ENCODE measurements around the gene ZNF320. TPM values are rescaled to one million over a fixed set of nuclear protein-coding genes. Genes with fewer than 3 reads are reported as not detected.
"Not testable (repeated sequence)": the region's sequence is repeated elsewhere in the genome, so short reads cannot be mapped to it uniquely, and the experiment has no call there.

ZNF320 gene
- total RNA-seq, 1 experiment from 2014 or later = 2.3 TPM

GRCh38 chr19:52922841-52923777 lies 25.7 kb upstream of the ZNF320 start, which contains the start of gene ZNF888:
Gene ZNF888 (minus strand): TSS chr19:52923428. CDS start chr19:52917873, 5,555 bp downstream.
- peak; percentile 79 for DNase-seq (ENCODE audit: low read depth)

DNA sequence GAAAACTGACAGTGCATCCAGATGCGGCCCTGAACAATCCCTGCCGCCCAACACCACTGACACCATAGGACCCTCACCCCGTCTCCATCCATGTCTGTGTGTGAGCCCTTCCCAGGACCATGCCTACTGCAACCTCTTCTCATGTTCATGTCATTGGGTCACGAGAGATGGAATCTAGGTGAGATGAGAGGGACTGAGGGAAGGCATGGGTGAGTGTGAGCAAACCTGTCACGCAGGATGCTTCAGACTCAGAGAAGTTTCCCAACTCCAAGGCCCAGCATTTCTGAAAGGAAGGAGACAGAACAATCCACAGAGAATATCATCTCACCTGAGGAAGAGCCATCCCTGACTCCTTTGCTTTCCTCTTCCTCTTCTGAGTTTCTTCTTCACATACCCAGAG lies 20.1 kb upstream of the ZNF320 start:
- no peak for DNase-seq (ENCODE audit: low read depth)

DNA sequence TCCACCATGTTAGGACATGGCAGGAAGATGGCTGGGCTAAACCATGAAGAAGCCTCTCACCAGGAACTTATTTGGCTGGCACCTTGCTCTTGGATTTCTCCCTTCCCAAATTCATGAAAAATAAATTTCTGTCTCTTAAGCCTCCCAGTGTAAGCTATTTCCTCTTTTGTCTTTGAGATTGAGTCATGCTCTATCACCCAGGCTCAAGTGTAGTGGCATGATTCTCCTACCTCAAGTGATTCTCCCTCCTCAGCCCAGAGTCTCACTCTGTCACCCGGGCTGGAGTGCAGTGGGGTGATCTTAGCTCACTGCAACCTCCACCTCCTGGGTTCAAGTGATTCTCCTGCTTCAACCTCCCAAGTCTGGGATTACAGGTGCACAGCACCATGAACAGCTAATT lies 13.2 kb upstream of the ZNF320 start:
- no peak for DNase-seq (ENCODE audit: low read depth)

DNA sequence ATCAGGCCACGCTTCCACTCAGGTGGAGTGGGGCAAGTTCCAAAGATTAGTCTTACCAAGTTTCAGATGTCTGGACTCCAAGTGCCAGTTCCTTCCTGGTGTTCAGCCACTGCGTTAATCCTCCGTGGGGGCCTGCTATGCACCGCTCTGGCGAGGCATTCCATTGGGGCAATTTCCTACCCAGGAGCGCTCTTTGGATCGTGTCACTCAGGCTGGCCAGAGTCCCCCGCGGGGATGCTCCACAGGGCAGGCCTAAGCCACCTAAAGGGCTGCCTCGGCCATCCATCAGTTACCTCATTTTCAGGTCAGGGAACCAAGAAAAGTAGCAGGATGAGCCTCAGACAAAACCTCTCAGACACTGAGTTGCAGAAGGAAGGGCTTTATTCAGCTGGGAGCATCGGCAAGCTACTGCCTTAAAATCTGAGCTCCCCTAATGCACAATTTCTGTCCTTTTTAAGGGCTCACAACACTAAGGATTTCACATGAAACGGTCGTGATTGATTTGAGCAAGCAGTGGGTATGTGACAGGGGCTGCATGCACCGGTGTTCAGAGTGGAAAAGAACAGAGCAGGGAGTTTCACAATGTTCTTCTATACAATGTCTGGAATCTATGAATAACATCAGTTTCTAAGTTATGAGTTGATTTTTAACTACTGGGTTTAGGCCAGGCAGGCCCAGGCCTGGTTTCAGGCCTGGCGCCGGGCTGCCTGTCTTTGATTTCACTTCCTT lies 6.8 kb upstream of the ZNF320 start:
- DNase-seq (ENCODE audit: low read depth) = not testable (repeated sequence)

DNA sequence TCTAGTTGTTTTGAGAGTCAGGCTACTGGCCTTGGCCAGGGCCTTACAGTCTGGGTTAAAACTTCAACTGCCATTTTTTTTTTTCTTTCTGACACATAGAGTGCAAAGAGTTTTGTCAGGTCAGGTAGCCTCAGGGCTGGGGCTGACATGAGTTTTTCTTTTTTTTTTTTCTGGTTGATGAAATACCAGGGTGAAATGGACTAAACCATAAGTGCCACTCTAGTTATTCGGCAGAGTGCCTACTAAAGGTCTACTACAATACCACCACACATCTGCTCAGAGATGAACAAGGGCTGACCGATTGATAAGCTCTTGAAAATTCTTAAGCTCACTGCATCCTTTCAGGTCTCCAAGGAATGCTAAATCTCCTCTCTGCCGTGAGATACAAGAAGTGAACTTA lies 4.4 kb upstream of the ZNF320 start:
- DNase-seq (ENCODE audit: low read depth) = no peak

GRCh38 chr19:52898596-52898995 lies 1.2 kb upstream of the ZNF320 start:
- not testable (repeated sequence) for DNase-seq (ENCODE audit: low read depth)

DNA sequence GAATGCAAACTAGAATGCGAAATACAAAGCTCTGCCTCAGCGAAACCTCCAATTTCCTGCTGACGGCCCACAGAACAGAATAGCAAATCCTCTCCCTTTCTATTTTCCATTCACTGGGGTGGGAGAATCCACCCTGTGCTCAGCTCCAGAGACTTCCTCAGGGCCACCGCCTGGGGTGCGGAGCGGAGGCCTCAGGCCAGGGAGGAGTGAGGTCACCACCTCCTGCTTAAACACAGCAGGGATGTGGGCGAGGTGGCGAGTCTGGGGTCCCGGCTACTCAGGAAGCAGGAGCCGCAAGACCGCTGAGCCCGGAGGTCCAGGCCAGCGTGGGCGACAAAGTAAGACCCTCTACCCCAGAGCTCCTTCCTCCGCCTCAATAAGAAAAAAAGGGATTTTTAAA lies 666 bp upstream of the ZNF320 start:
- DNase-seq (ENCODE audit: low read depth) = no peak

- peak; percentile 28 for DNase-seq (ENCODE audit: low read depth)
Observed at GRCh38 chr19:52896431-52897137, 851 bp downstream of the ZNF320 start.

GRCh38 chr19:52891336-52891735 lies 6.1 kb downstream of the ZNF320 start:
- DNase-seq (ENCODE audit: low read depth) = no peak

DNA sequence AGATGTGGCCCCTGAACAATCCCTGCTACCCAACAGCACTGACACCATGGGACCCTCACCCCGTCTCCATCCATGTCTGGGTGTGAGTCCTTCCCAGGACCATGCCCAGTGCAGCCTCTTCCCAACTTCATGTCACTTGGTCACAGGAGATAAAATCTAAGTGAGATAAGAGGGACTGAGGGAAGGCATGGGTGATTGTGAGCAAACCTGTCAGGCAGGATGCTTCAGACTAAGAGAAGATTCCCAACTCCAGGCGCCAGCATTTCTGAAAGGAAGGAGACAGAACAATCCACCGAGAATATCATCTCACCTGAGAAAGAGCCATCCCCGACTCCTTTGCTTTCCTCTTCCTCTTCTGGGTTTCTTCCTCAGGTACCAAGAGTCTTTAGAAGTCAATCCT lies 7.5 kb downstream of the ZNF320 start:
- DNase-seq (ENCODE audit: low read depth) = no peak

GRCh38 chr19:52889076-52889475 lies 8.4 kb downstream of the ZNF320 start:
- no peak for DNase-seq (ENCODE audit: low read depth)

- no peak for DNase-seq (ENCODE audit: low read depth)
Observed at GRCh38 chr19:52880895-52881389, 16.5 kb downstream of the ZNF320 start.

DNA sequence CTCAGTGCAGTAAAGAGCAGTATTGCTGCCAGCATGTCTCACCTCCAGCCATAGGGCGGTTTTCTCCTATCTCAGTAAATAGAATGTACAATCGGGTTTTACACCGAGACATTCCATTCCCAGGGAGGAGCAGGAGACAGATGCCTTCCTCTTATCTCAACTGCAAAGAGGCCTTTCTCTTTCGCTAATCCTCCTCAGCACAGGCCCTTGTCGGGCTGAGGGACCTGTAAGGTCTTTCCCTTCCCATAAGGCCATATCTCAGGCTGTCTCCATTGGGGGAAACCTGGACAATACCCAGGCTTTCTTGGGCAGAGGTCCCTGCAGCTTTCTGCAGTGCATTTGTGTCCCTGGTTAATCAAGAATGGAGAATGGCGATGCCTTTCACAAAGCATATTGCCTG lies 24.4 kb downstream of the ZNF320 start:
- not testable (repeated sequence) for DNase-seq (ENCODE audit: low read depth)

DNA sequence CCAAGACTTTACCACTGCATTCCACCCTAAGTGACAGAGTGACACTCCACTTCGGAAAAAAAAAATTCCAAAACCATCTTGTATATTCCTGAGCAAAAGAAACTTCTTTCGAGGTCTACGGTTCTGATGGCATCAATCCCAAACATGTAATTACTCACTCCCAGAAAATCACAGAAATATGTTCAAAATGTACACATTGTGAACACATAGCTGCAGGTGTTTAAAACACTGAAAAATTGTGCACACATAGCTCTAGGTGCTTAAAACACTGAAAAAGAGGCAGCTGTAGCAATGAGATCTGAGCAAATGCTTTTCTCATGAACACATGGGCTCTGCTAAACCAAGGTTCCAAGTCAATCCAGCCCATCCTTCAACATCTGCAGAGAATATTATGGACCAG lies 26.0 kb downstream of the ZNF320 start:
- DNase-seq (ENCODE audit: low read depth) = no peak

GRCh38 chr19:52868031-52868430 lies 29.4 kb downstream of the ZNF320 start:
- DNase-seq (ENCODE audit: low read depth) = not testable (repeated sequence)

DNA sequence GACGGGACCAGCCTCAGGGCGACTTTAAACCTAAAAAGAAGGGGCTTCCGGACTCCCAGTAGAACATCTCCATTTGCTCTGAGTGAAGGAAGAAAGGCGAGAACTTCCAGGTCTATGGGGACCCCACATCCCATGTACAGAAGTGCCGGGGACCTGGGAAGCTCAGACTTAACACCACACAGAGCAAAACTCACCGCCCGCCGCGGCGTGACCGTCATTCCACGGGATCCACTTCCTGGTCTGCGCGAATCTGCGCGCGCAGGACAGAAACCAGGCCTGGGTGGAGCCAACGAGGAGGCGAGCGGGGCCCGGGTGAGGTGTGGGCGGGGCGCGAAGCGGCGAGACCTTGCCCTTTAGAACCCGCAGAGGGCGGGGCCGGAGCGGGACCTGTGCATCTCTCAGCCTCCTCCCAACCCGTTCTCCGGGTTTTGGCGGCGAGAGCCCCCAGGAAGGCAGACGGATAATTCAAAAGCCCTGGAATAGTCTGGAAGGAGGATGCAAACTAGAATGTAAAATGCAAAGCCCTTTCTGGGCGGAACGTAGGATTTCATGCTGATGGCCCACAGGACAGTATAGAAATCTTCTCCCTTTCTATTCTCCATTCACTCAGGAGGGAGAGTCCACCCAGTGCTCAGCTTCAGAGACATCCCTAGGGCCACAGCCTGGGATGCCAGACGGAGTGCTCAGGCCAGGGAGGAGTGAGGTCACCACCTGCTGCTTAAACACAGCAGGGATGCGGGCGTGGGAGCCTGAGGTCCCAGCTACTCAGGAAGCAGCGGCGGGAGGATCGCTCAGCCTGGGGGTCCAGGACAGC lies 39.9 kb downstream of the ZNF320 start, which contains the start of gene ZNF468:
TSS of gene ZNF468 (minus strand) at position 242 of the 814 bp plus-strand sequence. CDS start 3,347 bp downstream, outside the sequence.
- peak; percentile 68 for DNase-seq (ENCODE audit: low read depth)

GRCh38 chr19:52856540-52857377 lies 40.7 kb downstream of the ZNF320 start:
- DNase-seq (ENCODE audit: low read depth) = peak; percentile 11
